Occipital lobe (tissue), 2 donors: ENCODE measurements around the gene GPR108. TPM values are rescaled to one million over a fixed set of nuclear protein-coding genes. Genes with fewer than 3 reads are reported as not detected.
"Not testable (repeated sequence)": the region's sequence is repeated elsewhere in the genome, so short reads cannot be mapped to it uniquely, and the experiment has no call there.

Experiments
- DNase-seq: peaks from one replicate; lab custom pipeline; 2025; lab: John Stamatoyannopoulos, UW
- total RNA-seq: library from RNA; depleted of rRNA; stranded (reverse); fragments of >200 nt; gene quantifications from one replicate; pipeline ENCODE4 v1.2.3, GENCODE V29; 2014

Gene GPR108
- total RNA-seq, result 11.2 TPM

GRCh38 chr19:6737284-6737872, at the start of gene GPR108:
Gene GPR108 (minus strand): TSS chr19:6737580. CDS start chr19:6737576, 4 bp downstream.
- DNase-seq, result peak; percentile 99

GRCh38 chr19:6779206-6779605, 41.8 kb upstream of the GPR108 start:
- no peak for DNase-seq

- DNase-seq, result no peak
Measured at GRCh38 chr19:6778386-6778785, 41.0 kb upstream of the GPR108 start.

- DNase-seq, result no peak
Measured at GRCh38 chr19:6777434-6777833, 40.1 kb upstream of the GPR108 start.

- no peak for DNase-seq
Measured at GRCh38 chr19:6776999-6777398, 39.6 kb upstream of the GPR108 start.

GRCh38 chr19:6776045-6776444, 38.7 kb upstream of the GPR108 start:
- not testable (repeated sequence) for DNase-seq

- no peak for DNase-seq
Measured at GRCh38 chr19:6774821-6775707, 37.7 kb upstream of the GPR108 start.

- no peak for DNase-seq
Measured at GRCh38 chr19:6773323-6773931, 36.0 kb upstream of the GPR108 start.

GRCh38 chr19:6772866-6773322, 35.5 kb upstream of the GPR108 start:
- DNase-seq, result no peak

- no peak for DNase-seq
Measured at GRCh38 chr19:6772028-6772865, 34.9 kb upstream of the GPR108 start, which contains the start of gene VAV1. Gene VAV1 (plus strand): TSS chr19:6772708. CDS start chr19:6772808, 100 bp downstream.

- not testable (repeated sequence) for DNase-seq
Measured at GRCh38 chr19:6771648-6772027, 34.3 kb upstream of the GPR108 start.

- DNase-seq, result no peak
Measured at GRCh38 chr19:6769006-6769619, 31.7 kb upstream of the GPR108 start.

GRCh38 chr19:6768236-6768785, 30.9 kb upstream of the GPR108 start:
- no peak for DNase-seq

- DNase-seq, result no peak
Measured at GRCh38 chr19:6767357-6768235, 30.2 kb upstream of the GPR108 start, which contains the start of gene SH2D3A. Gene SH2D3A (minus strand): TSS chr19:6767435. CDS start chr19:6763748, 3,687 bp downstream.

GRCh38 chr19:6767081-6767356, 29.6 kb upstream of the GPR108 start:
- no peak for DNase-seq

- DNase-seq, result no peak
Measured at GRCh38 chr19:6766357-6767080, 29.1 kb upstream of the GPR108 start.

GRCh38 chr19:6765738-6766356, 28.5 kb upstream of the GPR108 start:
- no peak for DNase-seq

GRCh38 chr19:6762253-6762797, 24.9 kb upstream of the GPR108 start:
- not testable (repeated sequence) for DNase-seq
